ENCODE measurements around the gene AK1.

- TF ChIP-seq MAX (IDR thresholded peaks at IDR 0.05) (no peak), CTCF (IDR thresholded peaks at IDR 0.05 in 2 of 3, conservative IDR thresholded peaks at IDR 0.05 in 1 of 3; ENCODE audit: borderline replicate concordance in 1 of 3, insufficient read depth in 1 of 3, low read depth in 2 of 3, low read length in 2 of 3) (no peak), RAD21 (IDR thresholded peaks at IDR 0.05; ENCODE audit: low read depth) (no peak), POLR2A (IDR thresholded peaks at IDR 0.05; ENCODE audit: borderline replicate concordance, extremely low read depth, insufficient read depth, insufficient read length) (no peak), CEBPB (IDR thresholded peaks at IDR 0.05; ENCODE audit: low read depth) (no peak), YY1 (IDR thresholded peaks at IDR 0.05; ENCODE audit: extremely low read depth, insufficient replicate concordance, low read depth, low read length) (no peak), SP1 (IDR thresholded peaks at IDR 0.05; ENCODE audit: low read depth) (no peak), FOSL1 (IDR thresholded peaks at IDR 0.05; ENCODE audit: low read depth) (no peak), REST (IDR thresholded peaks at IDR 0.05; ENCODE audit: low read depth) (no peak), ATF3 (IDR thresholded peaks at IDR 0.05) (no peak)
Measured at GRCh38 chr9:127898433-127899127, 21.1 kb upstream of the AK1 start.
